Kidney capillary endothelial cell (primary cell): ENCODE data around the gene NEK6.

Source experiments
- DNase-seq: peaks from one replicate; pipeline ENCODE4 v3.0.0-alpha.2; 2018; ENCODE audit warnings: low spot score

NEK6 gene

DNA sequence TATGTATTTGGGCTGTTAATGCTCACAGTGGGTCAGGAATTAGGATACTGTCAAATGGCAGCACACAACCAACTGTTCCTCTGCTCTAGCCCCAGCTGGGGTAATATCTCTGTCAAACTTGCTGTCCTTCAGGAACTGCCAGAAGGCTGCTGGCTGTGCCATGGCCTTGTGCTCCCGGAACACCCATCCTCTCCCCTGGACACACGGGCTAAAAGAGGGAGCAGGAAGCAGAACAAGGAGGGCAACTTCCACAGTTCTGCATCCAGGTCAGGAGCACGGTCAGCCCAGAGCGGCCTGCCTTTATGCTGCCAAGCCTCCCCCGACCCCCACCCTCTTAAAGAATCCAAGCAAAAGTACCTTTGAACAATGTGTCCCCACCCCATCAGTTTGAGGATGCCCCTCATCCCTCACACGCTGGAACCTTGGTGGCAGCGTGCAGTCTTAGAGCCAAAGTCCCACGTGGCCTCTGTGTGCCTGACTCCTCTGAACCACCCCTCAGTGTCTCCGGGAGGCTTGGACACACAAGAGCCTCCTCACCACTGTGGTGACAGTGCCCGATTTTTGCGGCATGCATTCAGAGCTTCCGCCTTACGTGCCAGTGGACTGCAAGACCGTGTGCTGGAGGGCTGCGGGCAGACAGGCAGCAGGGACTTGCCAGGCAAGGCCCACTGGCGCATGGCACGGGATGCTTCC lies 96.7 kb downstream of the NEK6 start:
- DNase-seq, result no peak

DNA sequence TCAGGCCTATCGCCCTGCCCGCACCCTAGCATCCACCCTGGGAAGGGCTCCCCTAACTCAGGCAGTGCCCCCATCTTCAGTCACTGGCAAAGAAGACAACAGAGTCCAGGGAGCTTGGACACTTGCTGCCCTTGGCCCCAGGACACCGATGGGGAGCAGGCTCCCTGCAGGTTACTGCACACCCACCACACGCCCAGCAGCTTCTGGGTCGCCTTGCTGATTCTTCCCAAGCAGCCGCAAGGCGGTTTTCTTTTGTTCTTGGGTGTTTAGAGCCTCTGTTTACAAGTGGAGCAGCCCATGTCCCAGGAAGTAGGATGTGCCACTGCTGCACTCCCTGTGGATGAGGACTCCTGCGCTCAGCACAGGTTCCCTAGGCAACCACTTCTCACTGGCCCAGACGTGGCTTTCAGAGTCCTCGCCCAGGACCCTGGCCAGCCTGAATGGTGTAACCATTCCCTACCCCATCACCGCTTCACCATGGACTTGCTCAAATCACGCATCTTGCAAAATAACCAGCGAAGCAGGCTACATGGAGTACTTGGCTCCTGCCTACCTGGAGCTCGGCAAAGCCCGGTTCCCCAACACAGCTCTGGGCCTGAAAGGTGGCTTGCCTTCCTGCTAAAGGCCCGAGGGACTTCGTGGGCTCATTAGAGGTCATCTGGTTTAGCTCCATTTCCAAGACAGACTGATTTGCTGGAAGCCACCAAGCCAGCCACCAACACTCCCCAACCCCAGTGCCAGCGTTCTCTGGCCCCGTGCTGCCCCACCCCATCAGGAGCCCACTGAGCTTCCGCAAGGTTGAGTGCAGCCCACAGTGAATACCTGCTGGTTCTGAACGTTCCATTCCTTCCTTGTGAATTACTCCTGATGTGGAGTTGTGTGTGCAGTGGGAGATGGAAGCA lies 97.5 kb downstream of the NEK6 start:
- no peak for DNase-seq

- no peak for DNase-seq
These were observed 98.4 kb downstream of the NEK6 start for GRCh38 chr9:124355941-124356744.

DNA sequence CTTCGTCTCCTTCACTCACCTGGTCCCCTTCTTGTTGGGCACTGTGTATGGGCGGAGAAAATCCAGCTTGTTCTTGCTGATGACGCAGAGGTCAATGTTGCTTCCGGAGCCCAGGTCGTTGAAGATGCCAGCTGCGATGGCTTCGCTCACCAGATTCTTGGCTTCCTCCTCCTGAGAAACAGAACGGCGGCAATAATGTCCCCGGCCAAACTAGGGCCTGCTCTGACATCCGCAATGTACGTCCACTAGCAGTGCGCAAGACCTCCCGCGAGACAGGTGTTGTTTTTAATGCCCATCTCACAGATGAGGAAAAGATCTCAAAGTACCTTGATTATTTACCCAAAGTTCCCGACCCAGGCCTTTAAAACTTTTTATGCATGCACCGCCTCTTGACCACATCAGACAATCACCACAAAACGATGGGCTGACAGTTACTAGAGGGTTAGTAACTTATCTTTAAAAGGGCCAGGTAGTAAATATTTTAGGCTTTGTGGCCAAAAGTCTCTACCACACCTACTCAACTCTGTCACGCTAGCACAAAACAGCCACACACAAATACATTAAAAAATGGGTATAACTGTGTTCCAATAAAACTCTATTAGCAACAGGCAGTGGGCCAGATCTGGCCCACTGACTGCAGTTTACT lies 99.1 kb downstream of the NEK6 start:
- DNase-seq, result no peak

- no peak for DNase-seq
These were observed 100.1 kb downstream of the NEK6 start for GRCh38 chr9:124357721-124358361.

DNA sequence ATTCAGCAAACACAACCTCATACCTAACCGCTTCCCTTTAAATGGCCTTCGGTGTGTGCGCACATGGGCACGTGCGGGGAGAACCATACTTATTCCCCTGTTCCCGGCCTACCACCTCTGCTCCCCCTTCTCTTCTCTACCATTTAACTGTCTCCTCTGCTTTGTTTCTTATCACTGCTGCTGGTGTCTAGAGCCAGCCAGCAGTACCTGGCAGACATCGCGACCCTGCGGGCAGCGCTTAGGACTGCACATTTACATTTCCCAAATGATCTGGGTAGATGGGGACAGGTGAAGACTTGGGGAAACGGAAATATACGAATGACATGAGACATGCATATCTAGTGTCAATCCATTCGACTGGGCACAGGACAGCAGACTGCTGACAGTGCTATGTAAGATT lies 100.9 kb downstream of the NEK6 start:
- no peak for DNase-seq

- DNase-seq, result no peak
These were observed 101.7 kb downstream of the NEK6 start for GRCh38 chr9:124359426-124359825.

GRCh38 chr9:124359855-124360678 lies 102.3 kb downstream of the NEK6 start:
- no peak for DNase-seq

DNA sequence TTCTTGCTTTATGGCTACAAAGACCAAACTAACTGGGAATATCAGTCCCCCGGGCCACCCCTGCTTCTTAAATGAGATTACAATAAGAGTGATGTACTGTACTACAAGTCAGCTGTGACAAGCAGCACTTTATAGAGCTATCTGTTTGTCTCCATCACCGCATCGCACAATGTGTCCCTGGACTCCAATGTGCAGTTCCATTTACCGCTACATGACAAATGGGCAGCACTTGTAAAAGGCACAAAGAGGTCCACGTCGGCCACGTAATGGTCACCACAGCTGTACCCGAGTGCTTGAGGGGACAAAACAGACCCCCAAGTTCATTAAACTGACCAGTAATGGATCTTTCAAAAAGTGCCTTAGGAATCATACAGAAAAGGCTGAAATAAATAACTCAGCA lies 103.4 kb downstream of the NEK6 start:
- DNase-seq, result no peak

DNA sequence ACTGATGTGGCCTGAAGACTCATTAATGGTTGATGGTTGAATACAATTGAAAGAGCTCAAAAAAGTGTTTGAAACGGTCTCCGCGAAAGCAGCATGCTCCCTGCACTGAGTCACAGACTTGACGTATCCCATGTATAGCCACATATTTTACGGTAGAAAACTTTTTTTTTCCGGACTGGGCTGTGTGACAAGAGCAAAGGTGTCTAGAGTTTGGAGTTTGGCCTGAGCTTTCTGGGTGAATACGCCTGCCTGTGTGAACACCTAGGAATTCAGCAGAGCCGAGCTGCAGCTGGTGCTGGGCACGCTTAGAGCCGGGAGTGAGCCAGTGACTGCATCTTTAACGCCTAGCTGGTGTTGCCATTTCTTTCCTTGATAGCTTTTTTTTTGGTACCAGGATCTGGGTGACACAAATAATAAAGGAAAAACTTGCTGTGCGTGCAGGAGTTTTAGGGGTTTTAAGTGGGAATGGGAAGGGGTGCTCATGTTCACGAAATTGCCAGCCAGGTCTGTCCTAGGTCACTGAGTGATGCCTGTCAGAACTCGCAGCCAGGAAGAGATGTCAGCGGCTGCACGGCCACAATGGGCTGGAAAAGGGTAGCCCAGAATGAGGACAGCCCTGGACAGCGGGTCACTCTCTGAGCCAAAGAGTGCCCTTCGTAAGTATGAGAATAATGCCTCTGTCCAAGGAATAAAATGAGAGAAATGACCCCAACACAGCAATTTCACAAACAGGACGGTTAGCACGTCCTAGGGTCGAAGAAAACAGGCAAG lies 105.8 kb downstream of the NEK6 start:
- DNase-seq, result no peak

- no peak for DNase-seq
These were observed 106.4 kb downstream of the NEK6 start for GRCh38 chr9:124364141-124364540.

DNA sequence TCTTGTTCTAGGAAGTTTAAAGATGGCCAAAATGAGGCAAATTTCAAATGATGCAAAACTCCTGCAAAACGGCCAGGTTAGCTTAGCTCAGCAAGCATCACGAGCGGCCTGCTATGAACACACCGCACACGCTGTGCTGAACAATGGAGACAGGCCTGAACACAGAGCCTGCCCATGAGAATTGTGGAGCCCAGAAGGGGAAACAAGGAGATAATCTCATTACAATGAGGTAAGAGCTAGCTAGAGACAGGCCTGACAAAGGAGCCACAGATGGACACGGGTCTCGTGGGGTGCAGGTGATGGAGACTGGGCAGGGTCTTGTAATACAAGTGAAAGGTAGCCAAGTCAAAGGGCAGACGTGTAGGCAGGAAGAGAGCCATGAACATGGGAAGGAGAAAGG lies 107.3 kb downstream of the NEK6 start:
- no peak for DNase-seq

GRCh38 chr9:124366476-124367220 lies 108.9 kb downstream of the NEK6 start:
- no peak for DNase-seq

DNA sequence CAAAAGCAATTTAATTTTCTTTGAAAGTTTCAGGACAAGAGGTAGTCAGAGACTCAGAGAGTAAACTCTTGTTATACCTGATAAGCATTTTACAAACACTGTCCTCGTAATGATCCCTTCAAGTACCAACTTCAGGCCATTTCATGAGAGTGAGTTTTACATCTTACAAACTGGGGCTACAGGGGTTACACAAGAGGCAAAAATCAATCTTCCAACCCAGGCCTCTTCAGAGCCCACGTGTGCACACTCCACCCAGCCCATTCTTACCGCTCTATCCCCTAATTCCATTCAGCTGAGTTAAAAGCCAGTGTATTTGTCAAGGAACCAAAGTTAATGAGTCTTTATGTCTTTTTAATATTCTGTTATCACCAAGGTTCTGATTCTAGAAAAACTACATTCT lies 110.9 kb downstream of the NEK6 start:
- no peak for DNase-seq

- DNase-seq, result no peak
These were observed 111.6 kb downstream of the NEK6 start for GRCh38 chr9:124369231-124369797.

DNA sequence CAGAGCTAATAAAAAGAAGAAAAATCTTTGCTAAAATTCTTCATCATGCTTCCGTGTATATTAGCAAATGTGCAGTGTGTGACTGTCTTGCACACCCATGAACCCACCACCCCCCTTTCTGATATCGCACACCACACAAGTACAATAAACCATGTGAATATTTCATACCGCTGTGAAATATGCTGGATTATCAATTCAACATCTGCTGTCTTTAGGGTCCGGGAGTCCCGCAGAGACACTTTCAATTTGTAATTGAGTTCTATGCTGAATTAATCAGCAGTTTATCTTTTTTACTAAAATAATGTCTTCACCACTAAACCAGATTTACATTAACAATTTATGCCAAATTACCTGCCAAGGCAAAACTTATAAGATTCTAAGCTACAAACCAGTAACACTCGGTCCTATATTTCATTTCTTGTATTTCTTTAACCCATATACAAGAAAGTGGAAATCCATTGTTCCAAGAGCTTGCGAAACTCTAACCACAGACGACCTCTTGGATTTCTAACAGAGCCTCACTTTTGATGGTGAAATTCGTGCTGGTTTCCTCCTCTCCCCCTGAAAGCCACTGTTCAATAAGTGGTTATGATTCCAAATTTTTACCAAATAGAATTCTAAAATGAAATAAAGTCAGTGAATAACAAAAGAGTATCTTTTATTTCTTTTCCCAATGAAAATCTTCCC lies 113.3 kb downstream of the NEK6 start:
- no peak for DNase-seq

DNA sequence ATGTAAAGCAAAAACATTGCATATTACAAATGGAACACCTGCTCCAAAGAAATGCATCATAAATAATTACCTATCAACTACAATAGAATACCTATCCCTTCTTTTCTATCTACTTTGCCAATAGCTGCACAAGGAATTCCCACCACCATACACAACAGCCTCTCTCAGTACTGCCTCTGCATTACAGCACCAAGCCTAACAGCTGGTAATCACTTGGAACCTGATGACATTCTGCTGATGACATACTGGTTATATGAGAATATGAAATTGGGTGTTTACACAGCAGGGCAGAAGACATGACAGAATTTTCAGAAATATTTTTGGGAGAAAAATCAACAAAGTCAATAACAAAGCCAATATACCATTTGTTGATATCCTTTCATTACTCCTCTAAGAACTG lies 114.3 kb downstream of the NEK6 start:
- no peak for DNase-seq

DNA sequence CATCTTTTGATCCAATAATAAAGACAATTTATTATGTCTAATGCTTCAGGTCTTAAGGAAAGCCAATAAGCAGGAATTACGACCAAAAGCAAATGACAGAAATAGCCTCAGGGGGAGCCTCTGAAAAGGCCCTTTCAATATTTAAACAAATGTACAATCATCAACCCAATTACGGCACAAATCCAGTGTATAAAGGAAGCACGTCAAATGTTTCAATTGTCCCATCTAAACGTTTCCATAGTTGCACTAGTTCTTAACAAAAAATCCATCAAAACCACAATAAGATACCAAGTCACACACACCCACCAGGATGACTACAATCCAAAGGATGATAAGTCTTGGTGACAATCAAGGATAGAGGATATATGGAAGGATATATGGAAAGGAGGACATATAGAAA lies 115.6 kb downstream of the NEK6 start:
- no peak for DNase-seq
